Lower leg skin (tissue), 3 donors: Measurements from ENCODE around the gene THAP7.

Experiments used
- CTCF ChIP-seq, 3 donors: fragments of 450-650 bp; IDR thresholded peaks; one replicate each; pipeline ENCODE4 v1.5.1; 2016; ENCODE audit warnings: antibody characterized with exemption in 3 of 3, mild to moderate bottlenecking in 3 of 3, moderate library complexity in 2 of 3
- POLR2A ChIP-seq, 2 donors: fragments of 450-650 bp; IDR thresholded peaks; one replicate each; pipeline ENCODE4 v1.6.1; 2016 to 2017; ENCODE audit warnings: antibody characterized with exemption in 2 of 2, mild to moderate bottlenecking in 1 of 2, moderate library complexity in 1 of 2

- no peak for TF ChIP-seq CTCF (IDR thresholded peaks at IDR 0.05)
- TF ChIP-seq POLR2A (IDR thresholded peaks at IDR 0.05), result no peak
Measured at GRCh38 chr22:21028277-21029251, 26.6 kb upstream of the THAP7 start.
